Fibroblast of the aortic adventitia (primary cell): ENCODE measurements around the gene TAF5. TPM values are rescaled to one million over a fixed set of nuclear protein-coding genes. Genes with fewer than 3 reads are reported as not detected.

Experiments used
- DNase-seq: peaks from one replicate; pipeline ENCODE4 v3.0.0-alpha.2; 2010; ENCODE audit warnings: low read depth
- H3K4me3 ChIP-seq: 2 replicates; pipeline ENCODE4 v1.5.1; 2011; ENCODE audit warnings: low read depth, mild to moderate bottlenecking, control low read depth, low read length, moderate library complexity
- total RNA-seq: library from RNA; depleted of rRNA; stranded (reverse); fragments of >200 nt; gene quantifications from 2 replicates; pipeline ENCODE4 v1.2.3, GENCODE V29; 2012; ENCODE audit warnings: low replicate concordance
- TF ChIP-seq, protein P1 (sequence below): IDR thresholded peaks from 2 replicates; pipeline ENCODE4 v1.5.1; 2011; ENCODE audit warnings: mild to moderate bottlenecking, low read length, control low read depth, inconsistent platforms; ENCODE audit not compliant: insufficient read depth

The TAF5 gene
- total RNA-seq, result 3.8 and 5.6 TPM in 2 replicates

DNA sequence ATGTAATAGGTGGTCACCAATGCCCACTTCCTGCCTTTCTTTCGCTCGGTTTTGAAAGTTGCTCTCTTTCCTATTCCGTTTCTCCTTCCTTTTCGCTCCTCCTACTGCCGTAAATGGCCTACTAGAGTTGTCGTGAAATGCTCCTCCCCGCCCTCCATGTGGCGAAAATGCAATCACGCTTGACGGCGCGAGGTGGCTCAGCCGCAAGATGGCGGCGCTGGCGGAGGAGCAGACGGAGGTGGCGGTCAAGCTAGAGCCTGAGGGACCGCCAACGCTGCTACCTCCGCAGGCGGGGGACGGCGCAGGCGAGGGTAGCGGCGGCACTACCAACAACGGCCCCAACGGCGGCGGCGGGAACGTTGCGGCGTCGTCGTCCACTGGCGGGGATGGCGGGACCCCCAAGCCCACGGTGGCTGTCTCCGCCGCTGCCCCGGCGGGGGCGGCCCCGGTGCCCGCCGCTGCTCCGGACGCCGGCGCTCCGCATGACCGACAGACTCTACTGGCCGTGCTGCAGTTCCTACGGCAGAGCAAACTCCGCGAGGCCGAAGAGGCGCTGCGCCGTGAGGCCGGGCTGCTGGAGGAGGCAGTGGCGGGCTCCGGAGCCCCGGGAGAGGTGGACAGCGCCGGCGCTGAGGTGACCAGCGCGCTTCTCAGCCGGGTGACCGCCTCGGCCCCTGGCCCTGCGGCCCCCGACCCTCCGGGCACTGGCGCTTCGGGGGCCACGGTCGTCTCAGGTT is at the start of gene TAF5:
TAF5 (plus strand) TSS at position 195 of the 737 bp plus-strand sequence; CDS start at position 209, 14 bp downstream.
- TF ChIP-seq, protein P1, sequence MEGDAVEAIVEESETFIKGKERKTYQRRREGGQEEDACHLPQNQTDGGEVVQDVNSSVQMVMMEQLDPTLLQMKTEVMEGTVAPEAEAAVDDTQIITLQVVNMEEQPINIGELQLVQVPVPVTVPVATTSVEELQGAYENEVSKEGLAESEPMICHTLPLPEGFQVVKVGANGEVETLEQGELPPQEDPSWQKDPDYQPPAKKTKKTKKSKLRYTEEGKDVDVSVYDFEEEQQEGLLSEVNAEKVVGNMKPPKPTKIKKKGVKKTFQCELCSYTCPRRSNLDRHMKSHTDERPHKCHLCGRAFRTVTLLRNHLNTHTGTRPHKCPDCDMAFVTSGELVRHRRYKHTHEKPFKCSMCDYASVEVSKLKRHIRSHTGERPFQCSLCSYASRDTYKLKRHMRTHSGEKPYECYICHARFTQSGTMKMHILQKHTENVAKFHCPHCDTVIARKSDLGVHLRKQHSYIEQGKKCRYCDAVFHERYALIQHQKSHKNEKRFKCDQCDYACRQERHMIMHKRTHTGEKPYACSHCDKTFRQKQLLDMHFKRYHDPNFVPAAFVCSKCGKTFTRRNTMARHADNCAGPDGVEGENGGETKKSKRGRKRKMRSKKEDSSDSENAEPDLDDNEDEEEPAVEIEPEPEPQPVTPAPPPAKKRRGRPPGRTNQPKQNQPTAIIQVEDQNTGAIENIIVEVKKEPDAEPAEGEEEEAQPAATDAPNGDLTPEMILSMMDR, result no peak
- H3K4me3 ChIP-seq, result peak within 1 kb of the TSS; percentile 86
- peak; percentile 96 for DNase-seq

DNA sequence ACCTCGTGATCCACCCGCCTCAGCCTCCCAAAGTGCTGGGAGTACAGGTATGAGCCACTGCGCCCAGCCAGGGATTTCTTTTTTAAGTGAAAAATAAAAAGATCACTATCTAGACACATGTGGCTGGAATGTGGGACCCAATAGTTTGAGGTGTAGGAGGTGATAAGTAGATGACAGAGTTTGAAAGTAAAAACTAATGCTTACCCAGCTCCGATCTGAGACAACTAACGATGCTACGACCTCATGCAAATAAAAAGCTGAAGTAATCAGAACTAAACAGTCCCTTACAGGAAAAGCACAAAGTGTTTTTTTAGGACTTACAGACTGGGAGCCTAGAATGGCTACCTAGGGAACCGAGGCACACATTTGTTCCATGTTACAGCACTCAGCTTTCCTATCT is 39.9 kb upstream of the TAF5 start:
- TF ChIP-seq, protein P1, result no peak
- no peak for DNase-seq
- H3K4me3 ChIP-seq, result no peak overlapping the region

DNA sequence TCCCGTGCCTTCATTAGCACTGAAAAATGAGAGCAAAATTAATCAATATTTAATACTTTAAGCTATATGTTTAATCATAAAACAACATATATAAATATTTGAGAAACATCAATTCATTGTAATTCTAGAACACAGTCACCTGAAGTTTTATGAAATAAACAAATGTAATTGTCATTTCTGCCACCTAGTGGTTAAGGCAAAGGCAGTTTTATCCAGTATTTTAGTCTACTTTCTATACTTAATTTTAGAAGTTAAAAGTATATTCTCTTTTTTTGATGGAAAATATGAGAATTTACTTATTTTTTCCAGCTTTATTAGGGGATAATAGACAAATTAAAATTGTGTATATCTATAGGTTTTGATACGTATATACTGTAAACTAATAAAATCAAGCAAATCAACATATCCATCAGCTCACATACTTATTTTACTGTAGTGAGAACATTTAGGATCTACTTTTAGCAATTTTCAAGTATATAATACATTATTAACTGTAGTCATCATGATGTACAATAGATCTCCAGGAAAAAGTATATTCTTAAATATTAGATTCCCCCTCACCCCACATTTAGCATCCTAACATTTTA is 33.7 kb upstream of the TAF5 start:
- TF ChIP-seq, protein P1, result peak; percentile 66
- DNase-seq, result peak; percentile 52
- no peak overlapping the region for H3K4me3 ChIP-seq

DNA sequence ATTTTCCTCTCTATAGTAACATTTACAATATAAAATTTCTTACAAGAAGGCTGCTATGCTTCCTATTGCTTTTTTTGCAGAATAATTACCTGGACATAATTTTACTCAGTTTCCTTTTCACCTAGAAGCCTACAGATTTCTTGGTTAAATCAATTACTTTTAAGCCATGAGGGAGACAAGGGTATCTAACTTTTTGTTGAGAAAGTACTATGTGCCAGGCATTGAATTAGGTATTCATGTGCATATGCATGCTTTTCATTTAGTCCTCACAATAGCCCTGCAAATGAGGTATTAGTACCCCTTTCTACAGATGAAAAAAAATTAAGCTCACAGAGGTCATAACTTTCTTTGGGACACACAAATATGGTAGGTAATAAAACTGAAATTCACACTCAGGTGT is 33.2 kb upstream of the TAF5 start:
- TF ChIP-seq, protein P1, result no peak
- H3K4me3 ChIP-seq, result no peak overlapping the region
- DNase-seq, result no peak

DNA sequence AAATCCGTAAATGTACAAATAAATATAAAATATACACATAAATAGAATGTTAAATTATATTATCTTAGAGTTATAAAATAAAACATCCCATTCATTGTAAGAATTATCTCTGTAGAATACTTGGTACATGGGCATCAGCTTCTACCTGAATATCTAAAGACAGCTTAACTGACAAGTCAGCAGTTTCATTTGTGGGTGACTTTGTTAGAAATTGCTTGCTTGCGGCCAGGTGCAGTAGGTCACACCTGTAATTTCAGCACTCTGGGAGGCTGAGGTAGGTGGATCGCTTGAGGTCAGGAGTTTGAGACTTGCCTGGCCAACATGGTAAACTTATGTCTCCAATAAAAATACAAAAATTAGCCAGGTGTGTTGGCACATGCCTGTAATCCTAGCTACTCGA is 31.4 kb upstream of the TAF5 start:
- no peak overlapping the region for H3K4me3 ChIP-seq
- DNase-seq, result no peak
- TF ChIP-seq, protein P1, result no peak

DNA sequence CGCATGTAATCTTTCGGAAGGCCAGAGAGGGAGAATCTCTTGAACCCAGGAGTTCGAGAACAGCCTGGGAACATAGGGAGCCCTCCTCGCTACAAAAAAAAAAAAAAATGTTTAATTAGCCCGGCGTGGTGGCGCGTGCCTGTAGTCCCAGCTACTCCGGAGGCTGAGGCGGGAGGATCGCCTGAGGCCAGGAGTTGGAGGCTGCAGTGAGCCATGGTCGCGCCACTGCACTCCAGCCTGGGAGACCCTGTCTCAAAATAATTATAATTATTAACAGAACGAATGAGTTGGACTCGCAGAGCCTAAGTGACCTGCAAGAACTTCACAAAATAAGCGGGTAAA is 17.6 kb upstream of the TAF5 start:
- no peak for DNase-seq
- TF ChIP-seq, protein P1, result no peak
- peak overlapping the region; percentile 78 for H3K4me3 ChIP-seq
